22Rv1 (cell line): ENCODE data around the gene ENTREP3.
A peak's percentile ranks its signal among the peaks of the same experiment; 100 is the strongest.

Experiments used
- H3K27ac ChIP-seq: fragments of 450-650 bp; 2 replicates; pipeline ENCODE4 v1.5.1; 2017
- ZFX ChIP-seq: fragments of 450-650 bp; IDR thresholded peaks from 2 replicates; pipeline ENCODE4 v1.6.1; 2017; ENCODE audit warnings: antibody characterized with exemption, borderline replicate concordance
- TF ChIP-seq, protein P1 (sequence below): fragments of 450-650 bp; IDR thresholded peaks from 2 replicates; pipeline ENCODE4 v1.5.1; 2017; ENCODE audit warnings: mild to moderate bottlenecking

ENTREP3 gene, protein sequence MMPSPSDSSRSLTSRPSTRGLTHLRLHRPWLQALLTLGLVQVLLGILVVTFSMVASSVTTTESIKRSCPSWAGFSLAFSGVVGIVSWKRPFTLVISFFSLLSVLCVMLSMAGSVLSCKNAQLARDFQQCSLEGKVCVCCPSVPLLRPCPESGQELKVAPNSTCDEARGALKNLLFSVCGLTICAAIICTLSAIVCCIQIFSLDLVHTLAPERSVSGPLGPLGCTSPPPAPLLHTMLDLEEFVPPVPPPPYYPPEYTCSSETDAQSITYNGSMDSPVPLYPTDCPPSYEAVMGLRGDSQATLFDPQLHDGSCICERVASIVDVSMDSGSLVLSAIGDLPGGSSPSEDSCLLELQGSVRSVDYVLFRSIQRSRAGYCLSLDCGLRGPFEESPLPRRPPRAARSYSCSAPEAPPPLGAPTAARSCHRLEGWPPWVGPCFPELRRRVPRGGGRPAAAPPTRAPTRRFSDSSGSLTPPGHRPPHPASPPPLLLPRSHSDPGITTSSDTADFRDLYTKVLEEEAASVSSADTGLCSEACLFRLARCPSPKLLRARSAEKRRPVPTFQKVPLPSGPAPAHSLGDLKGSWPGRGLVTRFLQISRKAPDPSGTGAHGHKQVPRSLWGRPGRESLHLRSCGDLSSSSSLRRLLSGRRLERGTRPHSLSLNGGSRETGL

GRCh38 chr1:155255243-155256007 is at the start of gene ENTREP3:
ENTREP3 (minus strand) TSS chr1:155255483; CDS start chr1:155254877, 606 bp downstream.
- H3K27ac ChIP-seq = peak within 1 kb of the TSS; percentile 70

GRCh38 chr1:155304558-155305063 is 49.3 kb upstream of the ENTREP3 start:
- peak overlapping the region; percentile 55 for H3K27ac ChIP-seq

More at GRCh38 chr1:155255243-155256007, at the start of gene ENTREP3:
- no peak for TF ChIP-seq ZFX
- TF ChIP-seq, protein P1, sequence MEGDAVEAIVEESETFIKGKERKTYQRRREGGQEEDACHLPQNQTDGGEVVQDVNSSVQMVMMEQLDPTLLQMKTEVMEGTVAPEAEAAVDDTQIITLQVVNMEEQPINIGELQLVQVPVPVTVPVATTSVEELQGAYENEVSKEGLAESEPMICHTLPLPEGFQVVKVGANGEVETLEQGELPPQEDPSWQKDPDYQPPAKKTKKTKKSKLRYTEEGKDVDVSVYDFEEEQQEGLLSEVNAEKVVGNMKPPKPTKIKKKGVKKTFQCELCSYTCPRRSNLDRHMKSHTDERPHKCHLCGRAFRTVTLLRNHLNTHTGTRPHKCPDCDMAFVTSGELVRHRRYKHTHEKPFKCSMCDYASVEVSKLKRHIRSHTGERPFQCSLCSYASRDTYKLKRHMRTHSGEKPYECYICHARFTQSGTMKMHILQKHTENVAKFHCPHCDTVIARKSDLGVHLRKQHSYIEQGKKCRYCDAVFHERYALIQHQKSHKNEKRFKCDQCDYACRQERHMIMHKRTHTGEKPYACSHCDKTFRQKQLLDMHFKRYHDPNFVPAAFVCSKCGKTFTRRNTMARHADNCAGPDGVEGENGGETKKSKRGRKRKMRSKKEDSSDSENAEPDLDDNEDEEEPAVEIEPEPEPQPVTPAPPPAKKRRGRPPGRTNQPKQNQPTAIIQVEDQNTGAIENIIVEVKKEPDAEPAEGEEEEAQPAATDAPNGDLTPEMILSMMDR = no peak

DNA sequence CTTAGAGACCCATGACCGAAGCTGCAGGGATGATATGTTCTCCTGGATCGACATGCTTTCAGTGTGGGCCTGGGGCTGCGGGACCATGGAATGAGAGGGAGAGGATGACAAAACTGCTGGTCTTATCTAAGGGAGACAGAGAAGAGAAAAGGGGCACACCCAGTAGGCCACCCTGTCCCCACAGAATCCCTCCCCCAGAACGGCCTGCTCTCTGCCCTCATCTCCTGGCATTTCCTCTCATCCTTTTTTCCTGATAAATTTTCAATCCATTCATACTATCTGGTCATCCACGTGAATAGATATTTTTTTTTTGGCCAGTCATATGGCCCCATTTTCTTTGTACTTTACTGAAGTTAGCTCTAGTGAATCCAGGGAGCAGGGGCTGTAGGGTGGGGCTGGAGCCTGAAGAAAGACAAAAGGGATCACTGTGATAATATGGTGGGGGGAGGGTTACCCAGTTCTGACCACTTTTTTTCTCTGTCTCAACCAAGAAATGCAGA is 46.1 kb upstream of the ENTREP3 start, which contains the start of gene PKLR:
Gene PKLR, minus strand, starts transcription at position 97 of the 500 bp plus-strand sequence. Its CDS starts 43 bp downstream, at position 54.
- TF ChIP-seq ZFX = no peak
- TF ChIP-seq, protein P1 = no peak
- no peak within 1 kb of the TSS for H3K27ac ChIP-seq

More at GRCh38 chr1:155304558-155305063, 49.3 kb upstream of the ENTREP3 start:
- TF ChIP-seq ZFX = no peak
- TF ChIP-seq, protein P1 = no peak

GRCh38 chr1:155300553-155301329 is 45.5 kb upstream of the ENTREP3 start:
- TF ChIP-seq ZFX = no peak
- TF ChIP-seq, protein P1 = no peak
- no peak overlapping the region for H3K27ac ChIP-seq

DNA sequence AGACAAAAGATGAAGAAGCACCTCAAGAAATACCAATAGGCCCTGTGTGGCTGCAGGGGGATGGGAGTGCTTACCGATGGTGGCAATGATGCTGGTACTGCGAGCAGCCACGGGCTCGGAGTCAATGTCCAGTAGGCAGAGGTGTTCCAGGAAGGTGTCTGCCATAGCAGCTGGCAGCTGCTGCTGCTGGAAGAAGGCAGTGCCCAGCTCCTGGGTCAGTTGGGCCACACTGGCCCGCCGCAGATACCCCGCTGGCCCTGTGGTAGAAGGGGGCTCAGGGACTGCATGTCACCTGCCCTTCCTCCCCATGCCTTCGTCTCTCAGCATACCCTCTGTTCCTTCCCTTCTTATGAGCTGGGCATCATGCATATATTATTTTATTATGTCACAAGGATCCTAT is 44.7 kb upstream of the ENTREP3 start:
- TF ChIP-seq, protein P1 = no peak
- no peak for TF ChIP-seq ZFX
- H3K27ac ChIP-seq = no peak overlapping the region

GRCh38 chr1:155297384-155297783 is 42.1 kb upstream of the ENTREP3 start:
- no peak for TF ChIP-seq ZFX
- TF ChIP-seq, protein P1 = no peak
- no peak overlapping the region for H3K27ac ChIP-seq
